H9 (cell line): Measurements from ENCODE around the gene CCDC187. TPM values are rescaled to one million over a fixed set of nuclear protein-coding genes. Genes with fewer than 3 reads are reported as not detected.

ENCODE experiments used
- DNase-seq: peaks from one replicate; pipeline ENCODE4 v3.0.0-alpha.2; 2017
- H2AFZ ChIP-seq: one replicate; pipeline ENCODE4 v1.6.1; 2013; ENCODE audit warnings: mild to moderate bottlenecking, low read length, control low read depth, moderate library complexity
- H2AK5ac ChIP-seq: 2 replicates; pipeline ENCODE4 v1.6.1; 2013; ENCODE audit warnings: low read length, control low read depth, mixed read lengths; ENCODE audit not compliant: insufficient read length
- H2BK120ac ChIP-seq: one replicate; pipeline ENCODE4 v1.6.1; 2013; ENCODE audit warnings: low read depth, mild to moderate bottlenecking, low read length, control low read depth, inconsistent platforms; ENCODE audit not compliant: poor library complexity, severe bottlenecking
- H2BK12ac ChIP-seq: 2 replicates; pipeline ENCODE4 v1.6.1; 2013; ENCODE audit warnings: low read length, control low read depth, mixed read lengths, low read depth; ENCODE audit not compliant: insufficient read length
- H2BK15ac ChIP-seq: 2 replicates; pipeline ENCODE4 v1.6.1; 2013; ENCODE audit warnings: low read depth, low read length, control low read depth
- H2BK20ac ChIP-seq: one replicate; pipeline ENCODE4 v1.6.1; 2013; ENCODE audit warnings: low read depth, mild to moderate bottlenecking, low read length, control low read depth, inconsistent platforms; ENCODE audit not compliant: poor library complexity, severe bottlenecking
- H2BK5ac ChIP-seq: 2 replicates; pipeline ENCODE4 v1.6.1; 2013; ENCODE audit warnings: low read length, control low read depth, mixed read lengths; ENCODE audit not compliant: insufficient read length
- H3K14ac ChIP-seq: 2 replicates; pipeline ENCODE4 v1.6.1; 2013; ENCODE audit warnings: low read length, control low read depth; ENCODE audit not compliant: insufficient read depth
- H3K18ac ChIP-seq: 2 replicates; pipeline ENCODE4 v1.6.1; 2013; ENCODE audit warnings: low read depth, mild to moderate bottlenecking, mixed read lengths, low read length, control low read depth; ENCODE audit not compliant: insufficient read length
- H3K23ac ChIP-seq: 2 replicates; pipeline ENCODE4 v1.6.1; 2013; ENCODE audit warnings: low read length, control low read depth, mixed read lengths, low read depth; ENCODE audit not compliant: insufficient read length
- H3K23me2 ChIP-seq: 2 replicates; pipeline ENCODE4 v1.6.1; 2013; ENCODE audit warnings: low read depth, mild to moderate bottlenecking, mixed read lengths, low read length, control low read depth; ENCODE audit not compliant: insufficient read length, poor library complexity, severe bottlenecking
- H3K27ac ChIP-seq: 2 replicates; pipeline ENCODE4 v1.5.1; 2013; ENCODE audit warnings: low read length, control low read depth, mixed read lengths, low read depth; ENCODE audit not compliant: insufficient read length
- H3K27me3 ChIP-seq: 2 replicates; pipeline ENCODE4 v1.6.1; 2013; ENCODE audit warnings: low read length, control low read depth, inconsistent platforms; ENCODE audit not compliant: insufficient read depth
- H3K4ac ChIP-seq: 2 replicates; pipeline ENCODE4 v1.6.1; 2013; ENCODE audit warnings: low read depth, mild to moderate bottlenecking, control low read depth, inconsistent platforms, low read length, moderate library complexity
- H3K4me1 ChIP-seq: 2 replicates; pipeline ENCODE4 v1.6.1; 2013; ENCODE audit warnings: low read length, control low read depth, inconsistent platforms; ENCODE audit not compliant: insufficient read depth
- H3K4me2 ChIP-seq: 2 replicates; pipeline ENCODE4 v1.6.1; 2013; ENCODE audit warnings: low read length, control low read depth, mixed read lengths; ENCODE audit not compliant: insufficient read length, insufficient read depth
- H3K56ac ChIP-seq: 2 replicates; pipeline ENCODE4 v1.6.1; 2013; ENCODE audit warnings: low read depth, mild to moderate bottlenecking, mixed read lengths, low read length, control low read depth; ENCODE audit not compliant: insufficient read length
- H3K79me1 ChIP-seq: 2 replicates; pipeline ENCODE4 v1.6.1; 2013; ENCODE audit warnings: low read depth, mild to moderate bottlenecking, moderate library complexity, low read length, control low read depth, inconsistent platforms; ENCODE audit not compliant: insufficient read depth, poor library complexity, severe bottlenecking
- H3K79me2 ChIP-seq: 2 replicates; pipeline ENCODE4 v1.6.1; 2013; ENCODE audit warnings: low read length, control low read depth, inconsistent platforms; ENCODE audit not compliant: insufficient read depth
- H3K9ac ChIP-seq: 2 replicates; pipeline ENCODE4 v1.6.1; 2013; ENCODE audit warnings: low read length, control low read depth, mixed read lengths; ENCODE audit not compliant: insufficient read length; ENCODE audit errors: extremely low read depth
- H3K9me3 ChIP-seq: one replicate; pipeline ENCODE4 v1.6.1; 2013; ENCODE audit warnings: low read depth, low read length, inconsistent platforms; ENCODE audit not compliant: control insufficient read depth
- H3T11ph ChIP-seq: one replicate; pipeline ENCODE4 v1.6.1; 2013; ENCODE audit warnings: mild to moderate bottlenecking, low read length, control low read depth, inconsistent platforms
- H4K20me1 ChIP-seq: one replicate; pipeline ENCODE4 v1.6.1; 2013; ENCODE audit not compliant: control insufficient read depth, insufficient read length, insufficient read depth
- H4K5ac ChIP-seq: 2 replicates; pipeline ENCODE4 v1.6.1; 2013; ENCODE audit warnings: low read depth, mild to moderate bottlenecking, mixed read lengths, low read length, control low read depth; ENCODE audit not compliant: insufficient read length
- H4K8ac ChIP-seq: replicated peaks from 2 replicates; pipeline ENCODE4 v1.6.1; 2013; ENCODE audit warnings: low read length, control low read depth, mixed read lengths, low read depth; ENCODE audit not compliant: insufficient read length
- H4K91ac ChIP-seq: 2 replicates; pipeline ENCODE4 v1.6.1; 2013; ENCODE audit warnings: low read depth, mild to moderate bottlenecking, moderate library complexity, mixed read lengths, low read length, control low read depth; ENCODE audit not compliant: insufficient read length
- H3K27ac Mint-ChIP-seq, 3 experiments: 2 replicates in 2 of 3; 3 replicates in 1 of 3; pipeline ENCODE4 v1.8.0; 2020 to 2021; ENCODE audit warnings: mixed read lengths in 3 of 3, mild to moderate bottlenecking in 1 of 3, moderate library complexity in 1 of 3
- H3K27me3 Mint-ChIP-seq: 2 replicates; pipeline ENCODE4 v1.8.0; 2021; ENCODE audit warnings: low read depth, mild to moderate bottlenecking, moderate library complexity, mixed read lengths
- H3K36me3 Mint-ChIP-seq, 3 experiments: 2 replicates in 2 of 3; 3 replicates in 1 of 3; pipeline ENCODE4 v1.8.0; 2020 to 2021; ENCODE audit warnings: low read depth in 3 of 3, mixed read lengths in 3 of 3; ENCODE audit not compliant: insufficient read depth in 1 of 3
- H3K4me1 Mint-ChIP-seq, 2 experiments: 2 replicates each; pipeline ENCODE4 v1.8.0; 2020; ENCODE audit warnings: mixed read lengths in 2 of 2
- H3K4me3 Mint-ChIP-seq, 2 experiments: 2 replicates in 1 of 2; 3 replicates in 1 of 2; pipeline ENCODE4 v1.8.0; 2020 to 2021; ENCODE audit warnings: mild to moderate bottlenecking in 2 of 2, mixed read lengths in 2 of 2, moderate library complexity in 1 of 2
- H3K9me3 Mint-ChIP-seq, 2 experiments: 2 replicates in 1 of 2; 3 replicates in 1 of 2; pipeline ENCODE4 v1.8.0; 2020; ENCODE audit warnings: mild to moderate bottlenecking in 2 of 2, mixed read lengths in 2 of 2, moderate library complexity in 1 of 2
- CTCF ChIP-seq: fragments of 200-600 bp; sonication (generic); conservative IDR thresholded peaks from 3 replicates; pipeline ENCODE4 v1.8.0; 2021; ENCODE audit warnings: antibody characterized with exemption, mild to moderate bottlenecking
- WGBS: extraction: QIAGEN DNeasy Blood & Tissue Kit; methylation state at CpG from one replicate; pipeline ENCODE4 v1.1.7; 2013; ENCODE audit warnings: missing lambda C conversion rate, low lambda C conversion rate, mixed read lengths; ENCODE audit not compliant: insufficient read length; ENCODE audit errors: extremely low coverage; 5-methylcytosine and 5-hydroxymethylcytosine counted together
- total RNA-seq: library from RNA; stranded (reverse); gene quantifications from 2 replicates; pipeline ENCODE4 v1.2.1, GENCODE V29; 2021

The CCDC187 gene
- total RNA-seq, 1 experiment from 2014 or later: 0.07 TPM

GRCh38 chr9:136249877-136250559, 53.9 kb downstream of the CCDC187 start:
- peaks cover 18% of the 10 kb centered on the region for H3K27me3 Mint-ChIP-seq
- H3K4me3 Mint-ChIP-seq: no peak overlapping the region; a peak in 1 of 5 replicates
- Histone ChIP-seq H4K5ac (no peak overlapping the region), H3K18ac (no peak overlapping the region), H2BK120ac (no peak overlapping the region), H3K23ac (no peak overlapping the region), H2BK5ac (no peak overlapping the region), H3K4me2 (no peak overlapping the region), H2BK20ac (no peak overlapping the region), H3K4ac (no peak overlapping the region), H2AFZ (no peak overlapping the region), H3K79me1 (no peaks in the 10 kb centered on the region), H3K56ac (no peak overlapping the region), H3K27me3 (no peaks in the 10 kb centered on the region), H2BK12ac (no peak overlapping the region), H4K91ac (no peak overlapping the region), H3K79me2 (no peaks in the 10 kb centered on the region), H3K23me2 (peaks cover 2% of the 10 kb centered on the region), H4K20me1 (no peaks in the 10 kb centered on the region), H3K14ac (no peak overlapping the region), H2BK15ac (no peak overlapping the region), H3K4me1 (no peaks in the 10 kb centered on the region), H3K9me3 (no peaks in the 10 kb centered on the region), H4K8ac (no peak overlapping the region), H2AK5ac (no peak overlapping the region), H3T11ph (no peak overlapping the region), H3K27ac (no peak overlapping the region), H3K9ac (no peak overlapping the region)
- H3K9me3 Mint-ChIP-seq: no peaks in the 10 kb centered on the region; a peak in 1 of 5 replicates
- peaks cover 0 to 1% (median 0%) of the 10 kb centered on the region in 3 experiments; a peak in 1 of 7 replicates for H3K36me3 Mint-ChIP-seq
- no peak for TF ChIP-seq CTCF
- no CpG with 5 or more reads among the region's 30 CpGs for WGBS
- peak overlapping the region in 2 of 3 experiments; percentile 7 to 55; a peak in 1 of 7 replicates for H3K27ac Mint-ChIP-seq
- H3K4me1 Mint-ChIP-seq: peaks cover 10 to 30% of the 10 kb centered on the region in 2 experiments
- no peak for DNase-seq
